Endodermal cell (in vitro differentiated cells): ENCODE data around the gene CD302. TPM values are rescaled to one million over a fixed set of nuclear protein-coding genes. Genes with fewer than 3 reads are reported as not detected.

Experiments used
- DNase-seq: peaks from one replicate; pipeline ENCODE4 v3.0.0-alpha.2; 2017
- H3K27ac ChIP-seq: 2 replicates; pipeline ENCODE4 v1.5.1; 2013; ENCODE audit warnings: mild to moderate bottlenecking, low read depth, low read length, moderate library complexity
- H3K27me3 ChIP-seq: 2 replicates; pipeline ENCODE4 v1.6.1; 2013; ENCODE audit warnings: mild to moderate bottlenecking, low read length, moderate library complexity; ENCODE audit not compliant: insufficient read depth, control insufficient read depth, poor library complexity, severe bottlenecking
- H3K36me3 ChIP-seq: 2 replicates; pipeline ENCODE4 v1.7.0; 2013; ENCODE audit warnings: mild to moderate bottlenecking, low read length, moderate library complexity; ENCODE audit not compliant: control insufficient read depth, insufficient read depth
- H3K4me1 ChIP-seq: one replicate; pipeline ENCODE4 v1.7.0; 2013; ENCODE audit warnings: low read length; ENCODE audit not compliant: control insufficient read depth, insufficient read depth
- H3K4me3 ChIP-seq: 2 replicates; pipeline ENCODE4 v1.5.1; 2013; ENCODE audit warnings: mild to moderate bottlenecking, low read length, moderate library complexity
- H3K9ac ChIP-seq: 2 replicates; pipeline ENCODE4 v1.6.1; 2013; ENCODE audit warnings: mild to moderate bottlenecking, low read length, moderate library complexity; ENCODE audit not compliant: poor library complexity, severe bottlenecking; ENCODE audit errors: extremely low read depth
- H3K9me3 ChIP-seq: 2 replicates; pipeline ENCODE4 v1.6.1; 2013; ENCODE audit warnings: mild to moderate bottlenecking, low read length, moderate library complexity; ENCODE audit not compliant: control insufficient read depth
- H3K27ac Mint-ChIP-seq: 2 replicates; pipeline ENCODE4 v1.8.0; 2020; ENCODE audit warnings: mixed read lengths
- H3K27me3 Mint-ChIP-seq: 2 replicates; pipeline ENCODE4 v1.8.0; 2021; ENCODE audit warnings: mild to moderate bottlenecking, mixed read lengths; ENCODE audit not compliant: insufficient read depth
- H3K36me3 Mint-ChIP-seq: 2 replicates; pipeline ENCODE4 v1.8.0; 2020; ENCODE audit warnings: low read depth, mixed read lengths
- H3K4me1 Mint-ChIP-seq: 2 replicates; pipeline ENCODE4 v1.8.0; 2020; ENCODE audit warnings: mixed read lengths
- H3K4me3 Mint-ChIP-seq: 2 replicates; pipeline ENCODE4 v1.8.0; 2020; ENCODE audit warnings: mild to moderate bottlenecking, moderate library complexity, mixed read lengths
- H3K9me3 Mint-ChIP-seq: 2 replicates; pipeline ENCODE4 v1.8.0; 2020; ENCODE audit warnings: mild to moderate bottlenecking, mixed read lengths
- WGBS, 2 experiments: methylation state at CpG; one replicate each; pipeline versions ENCODE4 v1.1.5 to v1.1.7; 2013; ENCODE audit warnings: missing lambda C conversion rate in 2 of 2, mixed read lengths in 1 of 2; ENCODE audit not compliant: insufficient coverage in 1 of 2, insufficient read length in 1 of 2; 5-methylcytosine and 5-hydroxymethylcytosine counted together
- total RNA-seq, 2 donors: library from RNA; stranded (reverse); fragmentation: NEBNext Ultra II Directional in 1 of 2; extraction: Animal tissue kit (Norgen Biotek cat#: 25700) in 1 of 2; gene quantifications; 2 replicates in 1 of 2; 3 replicates in 1 of 2; pipeline ENCODE4 v1.2.1, GENCODE V29; 2021
- TF ChIP-seq, protein P1 (sequence below): fragments of 200-600 bp; sonication (generic); conservative IDR thresholded peaks from 2 replicates; pipeline ENCODE4 v1.5.0; 2021; ENCODE audit warnings: antibody characterized with exemption, mild to moderate bottlenecking

Gene CD302
- total RNA-seq, 2 donors from 2014 or later = 1.9 to 2.7 TPM

- H3K27me3 Mint-ChIP-seq = no peaks in the 10 kb centered on the region
- H3K4me1 Mint-ChIP-seq = no peaks in the 10 kb centered on the region
- no peak overlapping the region for H3K4me3 Mint-ChIP-seq
- no peak for DNase-seq
- no peaks in the 10 kb centered on the region for H3K27me3 ChIP-seq
- H3K9ac ChIP-seq = no peak overlapping the region
- H3K4me3 ChIP-seq = no peak overlapping the region
- H3K36me3 ChIP-seq = peaks cover 90% of the 10 kb centered on the region
- no peaks in the 10 kb centered on the region for H3K4me1 ChIP-seq
- TF ChIP-seq, protein P1, sequence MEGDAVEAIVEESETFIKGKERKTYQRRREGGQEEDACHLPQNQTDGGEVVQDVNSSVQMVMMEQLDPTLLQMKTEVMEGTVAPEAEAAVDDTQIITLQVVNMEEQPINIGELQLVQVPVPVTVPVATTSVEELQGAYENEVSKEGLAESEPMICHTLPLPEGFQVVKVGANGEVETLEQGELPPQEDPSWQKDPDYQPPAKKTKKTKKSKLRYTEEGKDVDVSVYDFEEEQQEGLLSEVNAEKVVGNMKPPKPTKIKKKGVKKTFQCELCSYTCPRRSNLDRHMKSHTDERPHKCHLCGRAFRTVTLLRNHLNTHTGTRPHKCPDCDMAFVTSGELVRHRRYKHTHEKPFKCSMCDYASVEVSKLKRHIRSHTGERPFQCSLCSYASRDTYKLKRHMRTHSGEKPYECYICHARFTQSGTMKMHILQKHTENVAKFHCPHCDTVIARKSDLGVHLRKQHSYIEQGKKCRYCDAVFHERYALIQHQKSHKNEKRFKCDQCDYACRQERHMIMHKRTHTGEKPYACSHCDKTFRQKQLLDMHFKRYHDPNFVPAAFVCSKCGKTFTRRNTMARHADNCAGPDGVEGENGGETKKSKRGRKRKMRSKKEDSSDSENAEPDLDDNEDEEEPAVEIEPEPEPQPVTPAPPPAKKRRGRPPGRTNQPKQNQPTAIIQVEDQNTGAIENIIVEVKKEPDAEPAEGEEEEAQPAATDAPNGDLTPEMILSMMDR = no peak
- peaks cover 73% of the 10 kb centered on the region for H3K36me3 Mint-ChIP-seq
- 96 to 97% methylated on average over 3 to 6 of the region's 6 CpGs for WGBS, 2 experiments
- H3K9me3 Mint-ChIP-seq = no peaks in the 10 kb centered on the region
- no peaks in the 10 kb centered on the region for H3K9me3 ChIP-seq
- H3K27ac ChIP-seq = no peak overlapping the region
- peak overlapping the region; percentile 21 for H3K27ac Mint-ChIP-seq
Measured at GRCh38 chr2:159742846-159743245, 55.2 kb downstream of the CD302 start.

- 96 to 98% methylated on average over 7 to 15 of the region's 15 CpGs for WGBS, 2 experiments
Measured at GRCh38 chr2:159738509-159739390, 59.3 kb downstream of the CD302 start.

GRCh38 chr2:159737917-159738296 lies 60.1 kb downstream of the CD302 start:
- Histone ChIP-seq H3K4me1 (no peaks in the 10 kb centered on the region), H3K4me3 (no peak overlapping the region), H3K9ac (no peak overlapping the region), H3K27me3 (no peaks in the 10 kb centered on the region), H3K27ac (no peak overlapping the region), H3K9me3 (no peaks in the 10 kb centered on the region), H3K36me3 (peaks cover 91% of the 10 kb centered on the region)
- DNase-seq = no peak
- Mint-ChIP-seq H3K27me3 (no peaks in the 10 kb centered on the region), H3K27ac (no peak overlapping the region), H3K9me3 (no peaks in the 10 kb centered on the region), H3K4me1 (no peaks in the 10 kb centered on the region), H3K36me3 (peaks cover 79% of the 10 kb centered on the region), H3K4me3 (no peak overlapping the region)
- WGBS, 2 experiments = 95 to 97% methylated on average over 4 to 11 of the region's 11 CpGs
- TF ChIP-seq, protein P1 = no peak

More at GRCh38 chr2:159738509-159739390, 59.3 kb downstream of the CD302 start:
- H3K9ac ChIP-seq = no peak overlapping the region
- H3K4me3 Mint-ChIP-seq = no peak overlapping the region
- no peaks in the 10 kb centered on the region for H3K27me3 ChIP-seq
- no peak overlapping the region for H3K27ac Mint-ChIP-seq
- H3K4me3 ChIP-seq = no peak overlapping the region
- H3K9me3 ChIP-seq = no peaks in the 10 kb centered on the region
- no peaks in the 10 kb centered on the region for H3K4me1 ChIP-seq
- peak; percentile 53 for DNase-seq
- peaks cover 81% of the 10 kb centered on the region for H3K36me3 Mint-ChIP-seq
- no peak overlapping the region for H3K27ac ChIP-seq
- H3K36me3 ChIP-seq = peaks cover 92% of the 10 kb centered on the region
- H3K9me3 Mint-ChIP-seq = no peaks in the 10 kb centered on the region
- TF ChIP-seq, protein P1 = no peak
- no peaks in the 10 kb centered on the region for H3K27me3 Mint-ChIP-seq
- H3K4me1 Mint-ChIP-seq = no peaks in the 10 kb centered on the region
